AG08396 (cell line): Measurements from ENCODE around the gene RBM19.
A peak's percentile ranks its signal among the peaks of the same experiment; 100 is the strongest.

Experiments used
- DNase-seq: peaks from one replicate; pipeline ENCODE4 v3.0.0; 2012; ENCODE audit warnings: low spot score, mixed read lengths

RBM19 gene

GRCh38 chr12:113803759-113804140 lies 162.4 kb downstream of the RBM19 start:
- DNase-seq, result no peak

GRCh38 chr12:113802966-113803758 lies 163.0 kb downstream of the RBM19 start:
- no peak for DNase-seq

DNA sequence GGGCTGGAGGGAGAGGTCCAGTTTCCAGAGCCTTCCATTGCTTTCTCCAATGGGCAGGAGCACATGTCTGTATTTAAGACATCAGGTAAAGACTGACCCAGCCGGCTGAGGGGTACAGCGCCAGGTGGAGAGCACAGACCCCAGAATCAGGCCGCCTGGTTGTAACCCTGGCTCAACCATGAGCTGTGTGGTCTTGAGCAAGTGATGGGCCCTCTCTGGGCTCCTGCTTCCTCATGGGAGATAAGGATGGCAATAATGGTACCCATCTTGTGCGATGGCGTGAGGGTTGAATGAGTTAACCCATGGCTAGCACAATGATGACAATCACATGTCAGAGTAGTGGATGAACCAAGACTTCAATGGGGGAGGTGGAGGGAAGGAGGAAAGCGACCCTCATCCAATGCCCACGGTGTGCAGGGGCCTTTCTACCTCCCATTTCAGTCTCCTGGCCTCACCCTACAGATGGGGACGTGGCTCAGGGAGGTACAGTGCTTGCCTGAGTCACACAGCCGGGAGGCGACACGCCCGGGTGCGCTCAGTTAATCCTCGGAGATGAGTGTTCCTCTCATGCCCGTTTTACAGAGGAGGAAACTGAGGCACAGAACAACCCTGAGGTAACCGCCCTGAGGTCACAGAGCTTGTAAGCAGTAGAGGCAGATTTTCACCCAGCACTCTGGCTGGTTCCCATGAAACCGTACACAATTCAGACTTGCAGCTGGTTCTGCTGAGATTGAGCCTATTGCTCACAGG lies 163.9 kb downstream of the RBM19 start:
- no peak for DNase-seq

DNA sequence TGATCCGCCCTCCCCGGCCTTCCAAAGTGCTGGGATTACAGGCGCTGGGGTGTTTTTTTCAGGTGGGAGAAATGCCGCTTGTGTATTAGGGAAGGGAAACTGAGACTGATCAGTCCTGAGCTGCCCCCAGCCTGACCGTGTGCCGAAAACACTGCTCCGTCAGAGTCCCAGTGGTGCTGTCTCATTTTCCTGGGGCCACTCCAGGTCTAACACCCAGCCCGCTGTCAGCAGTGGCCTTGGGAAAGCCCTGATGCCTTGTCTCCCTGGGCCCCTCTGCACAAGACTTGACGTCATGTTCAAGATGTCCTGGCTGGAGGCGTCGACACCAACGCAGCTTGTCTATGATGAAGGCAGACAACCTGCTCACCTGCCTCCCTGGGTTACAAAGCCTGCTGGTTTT lies 165.9 kb downstream of the RBM19 start:
- no peak for DNase-seq

DNA sequence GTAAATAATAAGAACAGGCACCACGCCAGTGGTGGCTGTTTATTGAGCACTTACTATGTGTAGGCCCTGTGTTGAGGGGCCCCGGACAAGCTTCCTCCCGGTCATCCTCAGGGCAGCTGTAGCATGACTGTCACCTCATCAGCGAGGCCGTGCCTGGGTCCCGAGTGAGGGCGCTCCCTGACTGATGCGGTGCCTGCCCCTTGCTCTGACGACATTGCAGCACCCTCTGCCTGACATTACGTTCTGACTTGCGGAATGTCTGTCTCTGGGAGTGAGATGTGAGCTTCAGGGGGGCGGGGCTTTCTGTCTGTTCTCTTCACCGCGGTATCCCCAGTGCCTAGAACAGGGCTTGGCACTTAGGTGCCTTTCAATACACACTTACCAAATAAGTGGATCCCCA lies 167.6 kb downstream of the RBM19 start:
- DNase-seq, result no peak

DNA sequence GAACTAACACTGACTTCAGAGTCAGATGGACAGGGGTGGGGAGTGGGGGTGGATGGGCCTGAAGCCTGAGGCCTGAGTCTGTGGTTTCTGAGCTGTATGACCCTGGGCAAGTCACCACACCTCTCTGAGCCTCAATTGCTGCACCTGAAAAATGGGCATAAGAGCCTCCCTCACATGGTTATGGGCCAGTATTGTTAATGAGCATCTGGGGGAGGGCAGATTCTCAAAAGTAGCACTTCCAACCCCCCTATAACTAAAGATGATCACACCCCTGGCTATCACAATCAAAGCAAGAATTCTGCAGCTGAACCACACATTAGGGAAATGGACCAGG lies 168.6 kb downstream of the RBM19 start:
- DNase-seq, result no peak

GRCh38 chr12:113796852-113797534 lies 169.1 kb downstream of the RBM19 start:
- DNase-seq, result no peak

- DNase-seq, result no peak
Measured at GRCh38 chr12:113796066-113796827, 169.9 kb downstream of the RBM19 start.

- no peak for DNase-seq
Measured at GRCh38 chr12:113795445-113795844, 170.7 kb downstream of the RBM19 start.

DNA sequence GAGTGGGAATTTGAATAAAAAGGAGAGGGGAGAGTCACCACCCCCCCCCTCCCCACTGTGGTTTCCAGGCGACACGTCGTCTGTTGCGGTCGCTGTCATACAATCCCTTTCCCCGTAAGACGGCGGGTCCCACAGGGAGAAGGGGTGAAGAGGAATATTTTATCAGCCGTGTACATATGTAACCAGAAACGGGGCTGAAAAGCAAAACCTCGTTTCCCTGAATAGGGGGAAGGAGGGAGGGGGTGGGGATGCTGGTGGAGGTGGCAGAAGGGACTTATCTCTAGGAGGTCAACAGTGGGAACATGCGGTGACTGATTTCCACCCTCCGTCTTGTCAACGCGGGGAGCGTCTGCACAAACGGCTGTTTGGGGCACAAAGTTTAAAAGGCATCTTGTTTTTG lies 171.4 kb downstream of the RBM19 start:
- DNase-seq, result no peak

GRCh38 chr12:113793250-113793649 lies 172.9 kb downstream of the RBM19 start:
- DNase-seq, result no peak

GRCh38 chr12:113792450-113792849 lies 173.7 kb downstream of the RBM19 start:
- DNase-seq, result no peak

- DNase-seq, result no peak
Measured at GRCh38 chr12:113788020-113788856, 177.9 kb downstream of the RBM19 start.

DNA sequence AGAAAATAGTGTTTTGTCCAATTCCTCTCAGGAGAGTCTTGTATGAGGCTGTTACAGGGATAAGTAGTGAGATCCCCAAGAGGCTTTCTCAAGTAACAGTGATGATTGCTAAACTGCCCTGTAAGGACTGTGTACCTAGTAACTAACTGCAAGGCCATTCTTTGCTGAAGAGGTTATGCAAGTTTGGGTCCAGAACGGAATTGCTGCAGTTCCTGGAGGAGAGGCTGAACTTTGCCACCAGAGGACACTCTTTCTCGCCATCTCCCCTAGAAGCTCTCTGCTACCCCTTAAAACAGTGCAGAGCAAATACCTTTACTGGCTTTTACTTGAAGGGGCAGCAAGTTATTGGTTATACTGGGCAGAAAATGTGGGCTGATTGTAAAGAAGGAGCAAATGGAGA lies 180.0 kb downstream of the RBM19 start:
- DNase-seq, result no peak

DNA sequence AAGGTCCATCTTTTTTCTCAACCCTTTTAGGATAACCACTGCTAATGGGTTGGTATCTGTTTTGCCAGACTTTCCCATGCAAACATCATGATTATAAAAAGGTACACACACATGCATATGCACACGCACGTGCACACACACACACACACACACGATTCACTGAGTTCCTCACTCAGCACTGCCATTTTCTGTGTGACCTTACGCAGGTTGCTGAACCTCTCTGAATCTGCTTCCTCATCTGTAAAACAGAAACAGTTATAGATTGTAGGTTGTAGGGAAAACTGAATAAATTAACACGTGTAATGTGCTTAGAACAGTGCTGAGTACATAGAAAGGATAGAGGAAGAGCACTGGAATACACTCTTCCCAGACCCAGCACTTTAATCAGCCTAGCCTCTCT lies 182.3 kb downstream of the RBM19 start:
- no peak for DNase-seq

GRCh38 chr12:113782873-113783272 lies 183.3 kb downstream of the RBM19 start:
- DNase-seq, result no peak

- DNase-seq, result peak; percentile 66
Measured at GRCh38 chr12:113781415-113782198, 184.5 kb downstream of the RBM19 start.

DNA sequence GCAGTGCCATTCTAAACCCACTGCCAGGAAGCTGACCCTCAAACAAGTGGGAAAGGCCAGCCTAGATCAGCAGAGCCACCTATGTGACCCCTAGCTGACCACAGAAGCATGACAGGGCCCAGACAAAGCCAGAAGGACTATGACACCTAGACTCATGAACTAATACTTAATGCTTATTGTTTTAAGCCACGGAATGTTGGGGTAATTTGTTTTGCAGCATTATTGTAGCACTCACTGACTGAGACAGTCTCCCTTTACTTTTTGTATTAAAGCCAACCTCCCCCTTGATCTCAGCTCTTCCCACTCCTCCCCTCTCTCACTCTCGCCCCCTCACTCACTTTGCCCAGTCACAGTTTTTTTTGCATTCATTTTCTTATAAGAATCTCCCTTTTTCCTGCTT lies 186.4 kb downstream of the RBM19 start:
- no peak for DNase-seq

GRCh38 chr12:113778432-113779132 lies 187.5 kb downstream of the RBM19 start:
- DNase-seq, result no peak

DNA sequence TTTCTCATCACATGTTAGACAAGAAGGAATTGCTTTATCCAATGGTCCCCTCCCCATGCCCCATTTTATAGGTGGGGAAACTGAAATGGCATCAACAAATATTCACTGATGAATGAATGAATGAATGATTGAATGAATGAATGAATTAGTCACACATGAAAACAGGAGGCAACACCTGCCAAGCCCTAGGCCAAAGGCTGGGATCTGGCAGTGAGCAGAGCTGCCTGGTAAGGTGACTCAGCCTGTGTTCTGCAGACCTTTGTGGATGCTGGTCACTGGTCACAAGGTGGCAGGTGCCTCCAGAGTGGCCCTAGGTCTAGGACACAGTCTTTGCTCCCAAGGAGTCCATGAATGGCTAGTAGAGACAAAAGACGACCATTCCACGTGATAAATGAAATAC lies 188.4 kb downstream of the RBM19 start:
- DNase-seq, result no peak
